Stimulated activated CD4-positive, alpha-beta T cell treated with anti-CD3 and anti-CD28 coated beads, TNF-alpha, amount 100 ng/mL, for 1 hour (primary cell): ENCODE measurements around the gene KLHL10.
"Not testable (repeated sequence)": the region's sequence is repeated elsewhere in the genome, so short reads cannot be mapped to it uniquely, and the experiment has no call there.

Source experiments
- DNase-seq, 3 donors: peaks; one replicate each; pipeline ENCODE4 v3.0.0-alpha.2; 2020; ENCODE audit warnings: low read depth in 3 of 3, low spot score in 1 of 3

Gene KLHL10

DNA sequence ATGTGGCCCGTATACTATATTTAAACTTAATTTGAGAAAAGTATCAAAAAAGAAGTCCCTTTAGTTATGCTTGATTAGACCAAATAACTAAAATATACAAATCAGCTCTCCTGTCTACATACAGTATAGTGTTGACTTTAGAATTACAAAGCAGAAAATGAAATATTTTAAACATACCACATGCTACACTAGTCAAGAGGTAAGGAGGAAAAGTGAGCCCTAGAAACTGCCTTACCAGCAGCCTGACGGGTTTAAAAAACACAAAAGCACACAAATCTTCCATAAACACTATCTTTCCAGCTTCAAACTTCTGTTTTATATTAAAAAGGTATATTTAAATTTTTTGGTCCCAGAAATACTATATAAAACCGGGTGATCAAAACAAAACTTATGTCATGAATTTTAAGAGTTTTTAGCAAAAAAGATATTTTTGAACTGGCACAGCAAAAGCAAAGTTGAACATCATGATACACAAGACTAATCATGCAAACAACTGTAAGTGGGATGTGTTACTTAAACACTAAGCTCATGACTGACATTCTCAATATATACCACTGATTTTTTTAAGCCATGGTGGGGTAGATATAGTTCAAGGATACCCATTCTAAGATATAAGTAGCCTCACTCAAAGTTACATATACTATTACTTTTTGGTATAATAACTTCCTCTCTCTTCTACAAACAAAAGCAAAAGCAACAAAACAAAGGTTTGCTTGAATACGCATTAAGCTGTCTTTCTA lies 11.8 kb downstream of the KLHL10 start:
- DNase-seq = no peak

DNA sequence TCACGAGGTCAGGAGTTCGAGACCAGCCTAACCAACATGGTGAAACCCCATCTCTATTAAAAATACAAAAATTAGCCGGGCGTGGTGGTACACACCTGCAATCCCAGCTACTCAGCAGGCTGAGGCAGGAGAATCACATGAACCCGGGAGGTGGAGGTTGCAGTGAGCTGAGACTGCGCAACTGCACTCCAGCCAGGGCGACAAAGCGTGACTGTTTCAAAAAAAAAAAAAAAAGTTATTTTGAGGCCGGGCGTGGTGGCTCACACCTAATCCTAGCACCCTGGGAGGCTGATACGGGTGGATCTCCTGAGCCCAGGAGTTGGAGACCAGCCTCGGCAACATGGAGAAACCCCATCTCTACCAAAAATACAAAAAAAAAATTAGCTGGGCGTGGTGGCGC lies 13.8 kb downstream of the KLHL10 start:
- not testable (repeated sequence) for DNase-seq

DNA sequence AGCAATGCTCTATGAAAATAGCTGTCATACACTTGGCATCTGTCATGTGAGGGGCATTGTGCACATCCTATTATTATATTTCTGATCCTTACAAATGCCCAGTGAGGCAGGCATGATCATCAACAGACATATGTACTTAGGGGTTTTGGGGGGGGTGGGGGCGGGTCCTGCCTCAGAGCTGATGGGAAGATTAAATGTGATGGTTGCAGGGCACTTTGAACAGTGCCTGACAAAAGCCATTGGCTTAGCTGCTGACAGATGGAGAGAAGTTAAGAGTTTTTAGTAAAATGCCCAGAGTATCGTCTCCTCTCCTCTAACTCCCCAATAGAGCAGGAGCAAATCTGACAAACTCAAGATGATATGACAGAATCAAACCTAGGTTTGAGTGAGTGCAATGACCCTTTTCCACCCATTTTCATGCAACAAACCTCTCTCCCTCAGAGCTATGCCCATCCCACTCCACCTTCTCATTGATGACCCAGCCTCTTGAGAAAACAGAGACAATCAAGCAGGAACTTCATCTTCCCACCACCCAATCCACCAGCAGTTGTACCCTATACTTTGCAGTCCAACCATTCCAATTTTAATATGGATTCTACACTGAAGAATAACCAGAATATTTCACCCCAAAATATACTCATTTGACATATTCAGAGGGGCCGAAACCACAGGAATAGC lies 22.8 kb downstream of the KLHL10 start:
- no peak for DNase-seq

DNA sequence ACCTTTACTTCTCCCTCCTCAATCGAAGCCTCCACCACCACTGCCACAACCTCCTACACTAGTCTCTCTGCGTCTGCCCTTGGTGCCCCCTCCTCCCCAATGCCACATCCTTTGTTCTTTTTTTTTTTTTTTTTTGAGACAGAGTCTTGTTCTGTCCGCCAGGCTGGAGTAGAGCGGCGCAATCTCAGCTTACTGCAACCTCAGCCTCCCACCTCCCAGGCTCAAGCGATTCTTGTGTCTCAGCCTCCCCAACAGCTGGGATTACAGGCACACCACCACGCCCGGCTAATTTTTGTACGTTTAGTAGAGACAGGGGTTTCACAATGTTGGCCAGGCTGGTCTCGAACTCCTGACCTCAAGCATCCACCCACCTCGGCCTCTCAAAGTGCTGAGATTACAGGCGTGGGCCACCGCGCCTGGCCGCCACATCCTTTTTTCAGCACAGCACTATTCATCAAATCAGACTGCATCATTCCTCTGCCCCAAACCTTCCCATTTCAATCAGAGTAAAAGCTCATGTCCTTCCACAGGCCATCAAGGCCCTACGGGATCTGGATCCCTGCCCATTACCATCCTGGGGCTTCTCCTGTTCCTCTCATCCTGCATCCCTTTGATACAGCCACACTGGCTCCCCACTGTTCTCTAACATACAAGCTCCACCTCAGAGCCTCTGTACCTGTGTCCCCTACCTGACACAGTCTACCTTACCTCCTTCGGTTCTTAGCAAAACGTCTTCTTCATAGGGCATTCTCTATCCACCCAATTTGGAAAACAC lies 25.6 kb downstream of the KLHL10 start:
- no peak for DNase-seq

DNA sequence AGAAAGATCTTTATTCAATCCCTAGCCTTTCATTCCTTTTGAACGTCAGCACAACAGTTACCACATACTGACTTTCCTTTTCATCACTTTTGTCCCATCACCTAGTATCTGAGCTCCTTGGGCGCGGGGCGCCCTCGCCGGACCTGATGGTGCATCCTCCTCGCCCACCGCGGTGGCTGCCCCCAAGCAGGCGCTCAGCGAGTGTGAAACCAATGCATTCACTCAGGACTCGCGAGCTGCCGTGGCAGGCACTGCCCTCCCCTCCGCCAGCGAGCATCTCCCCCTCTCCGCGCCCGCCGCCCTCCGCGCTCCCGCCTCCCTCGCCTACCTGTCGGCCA lies 26.8 kb downstream of the KLHL10 start:
- no peak for DNase-seq

DNA sequence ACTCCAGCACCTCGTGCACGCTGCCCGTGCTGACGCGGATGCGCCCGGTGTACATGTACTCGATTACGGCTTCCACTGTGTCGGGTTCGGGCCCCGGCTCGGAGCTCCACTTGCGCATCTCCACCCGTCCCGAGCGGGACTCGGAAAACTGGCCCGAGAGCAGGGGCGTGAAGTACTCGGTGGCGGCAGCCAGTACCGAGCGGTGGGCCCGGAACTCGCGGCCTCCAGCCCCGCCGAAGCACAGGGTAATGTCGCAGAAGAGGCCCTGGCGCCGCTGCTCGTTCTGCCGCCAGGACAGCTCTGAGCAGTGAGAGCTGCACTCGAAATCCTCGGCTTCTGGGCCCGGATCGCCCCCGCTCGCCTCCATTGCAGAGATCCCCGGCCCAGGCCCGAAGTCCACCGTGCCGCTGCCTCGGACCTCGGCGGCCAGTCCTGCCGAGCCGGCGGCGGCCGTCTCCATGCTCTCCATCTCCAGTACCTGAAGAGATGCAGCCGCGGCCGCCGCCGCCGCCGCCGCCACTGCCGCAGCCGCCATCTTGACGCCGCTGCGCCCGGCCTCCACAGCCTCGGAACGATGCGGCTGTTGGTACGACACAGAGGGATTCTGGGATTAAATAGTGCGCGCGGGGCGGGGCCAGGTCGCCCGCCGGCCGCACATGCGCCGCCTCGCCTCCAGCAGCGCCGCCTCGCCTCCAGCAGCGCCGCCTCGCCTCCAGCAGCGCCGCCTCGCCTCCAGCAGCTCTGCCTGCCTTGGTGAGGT lies 27.4 kb downstream of the KLHL10 start, which contains the start of gene KLHL11:
Gene KLHL11 (minus strand): TSS at position 588 of the 760 bp plus-strand sequence. CDS start 53 bp downstream, at position 535.
- DNase-seq = peak; percentile 63 to 80 (median 78)

DNA sequence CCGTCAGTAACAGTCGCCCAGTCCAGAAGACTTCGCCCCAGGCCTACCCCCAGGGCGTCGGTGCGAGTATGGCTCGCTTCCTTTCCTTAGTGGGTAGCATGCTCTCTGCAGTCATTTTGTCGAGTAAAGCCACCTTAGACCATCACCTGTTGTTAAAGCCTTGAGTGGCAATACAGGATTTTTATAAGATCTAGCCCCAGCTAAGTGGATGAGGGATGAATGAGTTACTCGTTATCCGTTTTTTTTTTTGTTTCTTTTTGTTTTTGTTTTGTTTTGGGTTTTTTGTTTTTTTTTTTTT lies 27.9 kb downstream of the KLHL10 start:
- DNase-seq = no peak

DNA sequence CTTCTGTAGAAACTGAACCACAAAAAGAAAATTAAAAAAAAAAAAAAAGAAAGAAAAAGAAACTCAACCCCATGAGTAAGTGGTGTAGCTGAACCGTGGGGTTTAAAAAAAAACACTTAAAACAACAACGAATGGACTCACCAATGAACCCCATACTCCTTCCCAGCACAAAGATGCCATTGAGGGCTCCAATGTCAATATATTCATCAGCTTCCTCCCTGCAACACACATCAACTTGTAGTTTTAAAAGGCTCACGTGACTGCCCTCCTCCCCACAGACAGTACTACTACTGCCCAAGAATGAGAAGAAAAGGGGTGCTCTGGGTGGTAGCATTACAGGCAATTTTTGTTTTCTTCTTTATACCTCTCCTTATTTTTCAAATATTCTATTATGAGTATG lies 30.9 kb downstream of the KLHL10 start:
- DNase-seq = no peak

DNA sequence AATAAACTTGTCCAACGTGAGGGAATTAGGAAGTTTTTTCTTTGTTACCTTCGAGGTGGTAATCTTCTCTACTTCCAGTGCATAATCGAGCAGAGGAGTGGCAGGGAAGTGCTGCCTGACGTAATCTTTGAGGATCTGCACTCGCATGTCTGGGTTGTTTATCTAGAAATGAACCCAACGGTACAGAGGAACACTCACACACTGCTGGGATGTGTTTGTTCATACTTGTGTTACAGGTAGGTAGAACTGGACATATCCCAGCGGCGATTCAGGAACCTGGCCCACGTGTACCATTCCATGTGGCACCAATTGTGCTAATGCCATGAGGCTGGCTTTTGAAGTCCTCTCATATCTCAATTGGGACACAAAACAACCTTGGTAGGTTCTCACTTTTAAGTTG lies 31.8 kb downstream of the KLHL10 start:
- no peak for DNase-seq

DNA sequence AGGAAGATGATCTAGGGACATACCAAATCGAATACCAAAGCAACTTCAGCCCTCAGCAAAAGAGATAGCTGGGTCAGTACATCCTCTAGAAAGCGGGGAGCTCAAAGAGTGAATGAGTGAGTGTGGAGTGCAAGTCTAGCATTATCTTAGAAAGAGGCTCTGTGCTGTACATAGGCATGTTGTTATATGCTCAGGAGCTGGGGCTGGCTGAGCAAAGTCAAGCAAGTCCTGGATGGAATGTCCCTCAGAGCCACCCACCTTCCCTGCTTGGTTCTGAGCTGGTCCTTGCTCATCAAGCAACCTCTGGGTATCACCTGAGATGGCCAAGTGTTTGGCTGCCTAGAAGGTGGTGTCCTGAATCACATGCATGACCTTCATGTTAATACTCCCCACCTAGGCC lies 32.5 kb downstream of the KLHL10 start:
- DNase-seq = no peak

DNA sequence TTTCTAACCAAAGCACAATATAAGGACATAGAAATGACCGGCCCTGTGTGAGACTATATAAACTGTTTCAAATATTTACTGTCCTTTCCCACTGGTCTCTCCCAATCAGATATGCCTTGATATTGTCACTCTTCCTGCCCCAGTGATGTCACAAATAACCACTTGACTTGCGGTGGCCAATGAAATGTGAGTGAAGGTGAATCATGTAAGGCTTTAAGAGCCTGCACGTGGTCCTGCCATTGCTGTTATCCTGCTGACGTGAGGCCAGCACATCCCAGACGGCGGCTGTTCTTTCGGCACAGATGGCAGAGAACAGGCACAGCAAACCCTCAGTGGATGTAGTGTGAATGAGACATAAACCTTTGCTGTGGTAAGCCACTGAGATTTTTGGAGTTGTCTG lies 33.0 kb downstream of the KLHL10 start:
- no peak for DNase-seq

DNA sequence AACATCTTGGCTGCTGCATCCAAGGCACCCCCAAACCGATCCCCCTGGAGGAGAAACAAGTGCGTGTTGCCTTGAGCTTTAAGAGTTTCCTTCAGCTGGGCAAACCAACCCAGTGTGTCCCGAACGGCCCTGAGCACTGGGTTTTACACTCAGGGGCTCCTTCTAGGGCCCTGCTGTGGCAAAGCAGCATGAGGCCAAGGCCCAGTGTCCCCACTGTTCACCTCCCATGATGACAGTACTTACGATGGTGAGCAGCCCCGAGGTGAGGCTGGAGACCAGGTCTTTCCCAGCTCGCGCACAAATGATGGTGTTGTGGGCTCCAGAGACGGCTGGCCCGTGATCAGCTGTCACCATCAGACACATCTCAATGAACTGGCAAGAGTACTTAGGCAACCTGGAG lies 34.2 kb downstream of the KLHL10 start:
- no peak for DNase-seq

DNA sequence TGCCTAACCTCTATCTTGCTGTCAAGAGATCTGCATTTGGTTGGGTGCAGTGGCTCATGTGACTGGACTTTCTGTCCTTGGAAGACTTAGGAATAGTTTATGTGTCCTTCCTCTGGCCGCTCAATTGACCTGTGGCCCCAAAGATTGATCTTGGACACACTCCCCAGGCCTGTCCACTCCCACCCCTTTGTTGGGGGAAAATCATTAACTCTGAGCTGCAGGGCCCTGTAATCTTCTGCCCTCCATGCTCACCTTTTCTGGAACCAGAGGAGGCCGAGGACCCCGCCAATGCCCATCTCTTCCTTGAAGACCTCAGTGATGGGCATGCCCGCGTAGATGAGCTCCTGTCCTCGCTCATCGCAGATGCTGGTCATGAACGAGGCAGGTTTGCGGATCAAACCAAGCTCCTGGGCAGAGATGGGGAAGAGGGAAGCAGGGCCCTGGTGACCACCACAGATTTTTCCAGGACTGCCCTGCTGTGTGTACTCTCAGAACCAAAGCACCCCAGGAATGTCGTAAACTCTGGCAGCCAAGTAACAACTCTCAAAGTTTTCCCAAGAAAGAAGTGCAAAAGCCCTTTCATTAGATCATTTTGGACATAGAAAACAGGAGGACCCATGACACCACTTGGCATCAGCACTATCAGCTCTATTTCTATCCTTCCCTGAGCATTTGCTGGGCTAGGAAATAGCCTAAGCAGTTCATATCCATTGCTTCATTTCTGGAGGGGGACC lies 36.1 kb downstream of the KLHL10 start:
- DNase-seq = no peak

DNA sequence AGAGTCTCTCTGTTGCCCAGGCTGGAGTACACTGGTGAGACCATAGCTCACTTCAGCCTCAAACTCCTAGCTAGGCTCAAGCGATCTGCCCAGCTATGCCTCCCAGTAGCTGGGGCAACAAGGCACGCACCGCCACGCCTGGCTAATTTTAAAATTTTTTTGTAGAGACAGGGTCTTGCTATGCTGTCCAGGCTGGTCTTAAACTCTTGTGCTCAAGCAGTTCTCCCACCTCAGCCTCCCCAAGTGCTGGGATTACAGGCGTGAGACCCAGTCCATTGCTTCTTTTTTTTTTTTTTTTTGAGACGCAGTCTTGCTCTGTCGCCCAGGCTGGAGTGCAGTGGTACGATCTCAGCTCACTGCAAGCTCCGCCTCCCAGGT lies 36.7 kb downstream of the KLHL10 start:
- not testable (repeated sequence) for DNase-seq

DNA sequence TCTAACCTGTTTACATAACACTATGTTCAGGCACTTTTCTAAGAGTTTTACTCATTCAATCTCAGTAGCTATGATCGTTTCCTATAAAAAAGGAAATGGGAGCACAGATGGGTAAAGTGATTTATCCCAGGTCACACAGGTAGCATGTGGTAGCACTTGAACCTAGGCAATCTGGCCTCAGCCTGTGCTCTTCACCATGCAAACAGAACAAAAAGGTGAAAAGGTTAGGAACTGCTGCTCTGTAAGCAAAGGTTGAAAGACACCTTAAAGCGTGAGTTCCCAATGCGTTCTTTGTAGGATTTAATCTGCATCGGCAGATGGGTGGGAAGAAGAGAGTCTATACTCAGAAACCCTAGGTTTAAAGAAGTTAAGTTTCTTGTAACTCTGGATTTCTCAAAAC lies 42.5 kb downstream of the KLHL10 start:
- no peak for DNase-seq

DNA sequence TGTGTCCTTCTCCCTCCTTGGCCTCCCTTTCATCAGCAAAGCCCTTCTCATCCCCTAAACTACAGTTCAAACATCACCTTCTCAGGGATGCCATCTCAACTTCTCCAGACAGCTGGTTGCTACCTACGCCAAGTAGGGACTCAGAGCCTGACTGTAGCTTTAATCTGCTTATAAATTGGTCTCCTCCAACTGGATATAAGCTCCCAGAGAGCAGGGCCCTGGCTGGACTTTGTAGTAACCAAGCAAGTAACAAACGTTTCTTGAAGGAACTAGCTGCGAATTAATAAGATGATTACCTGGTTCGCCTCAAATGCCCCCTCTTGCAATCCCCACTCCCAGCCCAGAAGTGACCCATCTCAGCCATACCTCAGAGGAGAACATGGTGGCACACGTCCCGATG lies 45.1 kb downstream of the KLHL10 start:
- DNase-seq = no peak

DNA sequence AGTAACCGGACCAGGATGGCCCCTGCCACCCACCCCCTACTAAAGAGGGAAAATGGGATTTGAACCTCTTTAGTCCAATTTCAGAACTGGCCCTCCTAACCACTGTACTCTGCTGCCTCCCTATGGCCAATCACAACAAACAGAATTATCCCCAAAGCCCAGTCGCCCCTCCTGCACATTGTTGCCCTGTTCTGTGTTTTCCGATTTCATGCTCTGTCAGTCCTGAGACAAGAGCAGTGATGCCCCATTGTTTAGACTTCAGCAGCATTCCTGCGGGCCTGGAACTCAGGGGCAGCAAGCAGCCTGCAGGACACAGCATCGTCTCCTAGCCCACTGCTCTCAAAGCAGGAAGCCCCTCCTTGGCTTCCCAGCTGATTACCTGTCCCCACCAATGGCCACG lies 48.1 kb downstream of the KLHL10 start:
- no peak for DNase-seq

DNA sequence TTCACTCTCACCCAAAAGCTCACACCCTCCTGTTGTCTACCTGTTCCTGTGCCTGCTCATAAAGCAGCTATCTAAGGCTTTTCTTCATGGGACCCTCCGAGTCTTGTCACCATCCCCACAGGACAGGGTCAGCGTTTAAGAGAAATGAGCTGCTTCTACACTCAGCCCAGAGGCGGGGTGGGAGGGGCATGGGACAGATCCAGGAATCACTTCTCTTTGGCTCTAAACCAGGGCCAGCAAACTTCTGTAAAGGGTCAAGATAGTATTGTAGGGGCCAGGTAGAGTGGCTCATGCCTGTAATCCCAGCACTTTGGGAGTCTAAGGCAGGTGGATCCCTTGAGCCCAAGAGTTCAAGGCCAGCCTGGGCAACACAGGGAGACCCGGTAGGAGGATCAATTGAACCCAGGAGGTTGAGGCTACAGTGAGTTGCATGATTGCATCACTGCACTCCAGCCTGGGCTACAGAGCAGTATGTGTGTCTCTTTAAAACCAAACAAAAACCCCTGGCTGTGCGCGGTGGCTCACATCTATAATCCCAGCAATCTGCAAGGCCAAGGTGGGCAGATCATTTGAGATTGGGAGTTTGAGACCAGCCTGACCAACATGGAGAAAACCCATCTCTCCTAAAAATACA lies 50.8 kb downstream of the KLHL10 start:
- DNase-seq = no peak

DNA sequence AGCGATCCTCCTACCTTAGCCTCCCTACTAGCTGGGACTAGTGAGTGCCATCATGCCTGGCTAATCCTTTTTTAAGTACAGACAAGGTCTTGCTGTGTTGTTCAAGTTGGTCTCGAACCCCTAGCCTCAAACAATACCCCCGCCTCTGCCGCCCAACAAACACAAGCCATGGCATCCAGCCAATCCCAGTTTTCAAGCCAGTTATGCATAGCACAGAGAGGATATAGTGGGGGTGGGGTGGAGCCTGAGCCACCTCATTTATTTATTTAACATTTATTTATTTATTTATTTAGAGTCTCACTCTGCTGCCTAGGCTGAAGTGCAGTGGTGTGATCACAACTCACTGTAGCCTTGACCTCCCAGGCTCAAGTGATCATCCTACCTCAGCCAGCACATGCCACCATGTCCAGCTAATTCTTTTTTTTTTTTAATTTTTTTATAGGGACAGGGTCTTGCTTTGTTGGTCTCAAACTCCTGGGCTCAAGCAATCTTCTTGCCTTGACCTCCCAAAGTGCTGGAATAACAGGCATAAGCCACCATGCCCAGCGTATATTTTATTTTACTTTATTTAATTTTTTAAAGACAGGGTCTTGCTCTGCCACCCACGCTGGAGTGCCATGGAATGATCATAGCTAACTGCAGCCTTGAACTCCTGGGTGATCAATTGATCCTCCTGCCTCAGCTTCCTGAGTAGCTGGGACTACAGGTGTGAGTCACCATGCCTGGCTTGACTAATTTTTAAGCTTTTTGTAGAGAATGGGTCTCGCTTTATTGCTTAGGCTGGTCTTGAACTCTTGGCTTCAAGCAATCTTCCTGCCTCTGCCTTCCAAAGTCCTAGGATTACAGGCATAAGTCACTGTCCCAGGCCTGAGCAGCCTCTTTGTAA lies 53.8 kb downstream of the KLHL10 start:
- no peak for DNase-seq

DNA sequence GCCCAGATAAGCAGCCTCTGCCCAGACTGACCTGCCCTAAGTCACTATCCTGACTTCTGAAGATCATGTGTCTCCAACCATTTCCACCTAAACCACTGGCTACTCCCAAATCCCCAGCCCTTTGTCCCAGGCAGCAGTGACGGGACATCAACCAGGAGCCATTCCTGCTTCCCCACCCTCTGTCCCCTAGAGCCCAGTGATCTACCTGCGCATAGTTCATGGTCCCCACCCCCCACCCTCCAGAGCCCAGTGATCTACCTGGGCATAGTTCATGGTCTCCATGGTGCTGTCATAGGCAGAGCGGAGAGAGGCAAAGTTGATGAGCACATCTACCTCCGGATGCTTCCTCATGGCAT lies 54.4 kb downstream of the KLHL10 start:
- no peak for DNase-seq
